Central memory CD4-positive, alpha-beta T cell (primary cell): ENCODE results near the gene CDSN.

Experiments used
- DNase-seq: peaks from one replicate; pipeline ENCODE4 v3.0.0; 2022

CDSN gene

DNA sequence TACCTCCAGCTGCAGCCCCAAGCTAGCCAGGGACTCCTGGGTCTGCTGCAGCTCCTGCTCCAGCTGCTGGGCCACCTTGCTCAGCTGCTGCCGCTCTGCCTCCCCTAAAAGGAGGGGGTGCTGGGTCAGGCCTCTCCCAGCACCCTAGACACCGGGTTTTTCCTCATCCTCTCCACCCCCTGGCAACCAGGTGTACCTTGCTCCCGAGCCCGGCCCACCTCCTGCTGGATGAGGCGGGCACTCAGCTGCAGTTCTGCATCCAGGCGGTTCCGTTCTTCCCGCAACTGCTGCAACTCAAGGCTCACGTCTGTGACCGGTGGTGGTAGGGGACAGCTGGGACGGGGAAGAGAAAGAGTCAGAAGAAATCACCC lies 24.7 kb upstream of the CDSN start:
- no peak for DNase-seq

GRCh38 chr6:31144296-31144969 lies 24.2 kb upstream of the CDSN start:
- DNase-seq: no peak

DNA sequence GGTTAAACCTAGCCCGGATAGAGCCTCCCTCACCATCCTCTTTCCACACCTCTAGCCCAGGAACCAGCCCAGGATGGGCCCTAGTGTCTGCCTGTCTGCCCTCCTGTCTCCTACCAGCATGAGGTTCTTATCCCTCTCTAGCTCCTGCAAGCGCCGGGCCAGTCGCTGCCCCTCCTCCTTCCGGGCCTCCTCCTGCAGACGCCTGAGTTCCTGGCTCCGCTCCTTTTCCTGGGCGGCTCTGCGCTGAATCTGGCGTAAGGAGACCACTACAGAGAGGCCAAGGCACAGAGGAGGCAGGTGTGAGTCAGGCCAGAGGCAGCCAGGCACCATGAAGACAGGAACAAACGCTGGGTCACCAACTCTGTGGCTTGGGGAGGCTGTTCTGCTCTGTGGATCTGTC lies 22.9 kb upstream of the CDSN start:
- no peak for DNase-seq

DNA sequence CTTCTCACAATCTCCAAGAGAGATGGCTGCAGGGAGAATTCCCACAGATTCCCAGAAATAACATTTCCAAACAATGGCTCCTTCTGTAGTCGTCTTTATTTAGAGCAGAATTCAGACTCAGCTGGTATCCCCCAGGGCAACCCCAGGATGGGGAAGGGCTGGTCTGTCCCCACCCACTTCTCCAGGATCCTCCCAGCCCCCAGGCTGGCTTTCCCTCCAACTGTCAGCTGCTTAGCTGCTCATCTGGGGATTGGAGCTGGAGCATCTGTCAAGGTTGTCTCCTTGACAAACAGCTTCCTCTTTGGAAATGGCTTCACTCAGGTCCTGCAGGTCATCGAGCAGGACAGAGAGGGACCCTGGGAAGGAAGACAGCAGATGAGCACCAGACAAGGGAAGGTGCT lies 22.1 kb upstream of the CDSN start:
- no peak for DNase-seq

DNA sequence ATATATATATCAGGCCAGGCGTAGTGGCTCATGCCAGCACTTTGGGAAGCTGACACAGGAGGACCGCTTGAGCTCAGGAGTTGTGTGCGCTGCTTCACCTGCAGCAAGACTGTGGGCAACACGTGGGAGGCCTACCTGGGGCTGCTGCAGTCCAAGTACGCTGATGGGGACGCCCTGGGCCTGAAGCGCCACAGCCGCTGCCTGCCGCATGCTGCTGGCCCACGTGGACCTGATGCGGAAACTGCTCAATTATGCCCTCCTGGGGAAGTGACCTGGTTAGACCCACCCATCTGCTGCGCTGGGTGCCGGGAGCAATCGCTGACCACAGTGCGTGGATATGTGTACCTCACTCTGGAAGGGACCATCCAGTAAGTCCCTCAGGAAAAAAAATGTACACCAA lies 20.4 kb upstream of the CDSN start:
- DNase-seq: no peak

GRCh38 chr6:31139599-31139998 lies 19.4 kb upstream of the CDSN start:
- no peak for DNase-seq

GRCh38 chr6:31138982-31139381 lies 18.7 kb upstream of the CDSN start, which contains the start of gene PSORS1C2:
PSORS1C2 (minus strand) TSS chr6:31139066; CDS start chr6:31139026, 40 bp downstream.
- no peak for DNase-seq

- no peak for DNase-seq
These were observed 15.5 kb upstream of the CDSN start for GRCh38 chr6:31135710-31136109.

- DNase-seq: no peak
These were observed 12.6 kb upstream of the CDSN start for GRCh38 chr6:31132806-31133205.

DNA sequence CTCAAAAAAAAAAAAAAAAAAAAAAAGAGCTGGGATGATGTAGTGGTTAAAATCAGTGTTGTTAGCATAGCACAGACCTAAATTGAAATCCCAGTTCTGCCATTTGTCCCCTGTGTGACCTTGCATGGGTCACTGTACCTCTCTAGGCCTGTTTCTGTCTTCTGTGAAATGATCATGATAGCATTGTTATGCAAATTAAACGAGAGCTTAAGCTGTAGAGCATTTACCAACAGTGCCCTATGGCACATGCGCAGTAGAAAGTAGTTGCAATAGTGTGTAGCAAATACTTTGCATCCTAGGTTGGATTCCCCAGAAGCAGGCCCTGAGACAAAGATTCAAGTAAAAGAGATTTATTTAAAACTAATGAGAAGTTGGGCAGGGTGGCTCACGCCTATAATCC lies 11.3 kb upstream of the CDSN start:
- DNase-seq: no peak

- no peak for DNase-seq
These were observed 10.5 kb upstream of the CDSN start for GRCh38 chr6:31130751-31131150.

GRCh38 chr6:31129130-31129529 lies 8.9 kb upstream of the CDSN start:
- no peak for DNase-seq

DNA sequence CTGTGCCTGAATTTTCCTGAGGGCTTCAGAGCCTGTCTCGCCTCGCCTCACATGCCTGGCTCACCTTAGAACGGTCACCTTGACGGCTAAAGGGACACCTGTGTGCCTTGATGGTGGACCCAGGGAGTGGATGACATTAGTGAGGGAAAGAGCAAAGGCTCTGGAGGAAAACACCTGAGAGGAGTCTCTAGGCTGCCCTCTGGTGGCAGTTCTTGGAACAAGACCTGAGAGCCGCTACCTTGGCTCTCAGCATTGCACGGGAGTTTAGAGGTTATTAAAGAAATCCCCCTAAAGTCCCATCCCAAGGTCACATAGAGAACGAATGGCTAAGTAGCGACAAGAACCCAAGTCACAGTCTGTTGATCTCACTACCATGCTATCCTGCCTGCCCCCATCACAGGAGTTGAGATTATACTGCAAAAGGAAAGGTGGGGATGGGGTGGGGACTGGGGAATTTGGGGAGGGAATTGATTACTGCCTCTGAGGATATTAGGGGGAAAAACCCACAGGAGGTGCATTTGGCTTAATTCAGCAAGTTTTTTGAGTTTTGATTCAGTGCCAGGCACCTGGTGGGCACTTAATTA lies 7.9 kb upstream of the CDSN start:
- DNase-seq: peak; percentile 53

DNA sequence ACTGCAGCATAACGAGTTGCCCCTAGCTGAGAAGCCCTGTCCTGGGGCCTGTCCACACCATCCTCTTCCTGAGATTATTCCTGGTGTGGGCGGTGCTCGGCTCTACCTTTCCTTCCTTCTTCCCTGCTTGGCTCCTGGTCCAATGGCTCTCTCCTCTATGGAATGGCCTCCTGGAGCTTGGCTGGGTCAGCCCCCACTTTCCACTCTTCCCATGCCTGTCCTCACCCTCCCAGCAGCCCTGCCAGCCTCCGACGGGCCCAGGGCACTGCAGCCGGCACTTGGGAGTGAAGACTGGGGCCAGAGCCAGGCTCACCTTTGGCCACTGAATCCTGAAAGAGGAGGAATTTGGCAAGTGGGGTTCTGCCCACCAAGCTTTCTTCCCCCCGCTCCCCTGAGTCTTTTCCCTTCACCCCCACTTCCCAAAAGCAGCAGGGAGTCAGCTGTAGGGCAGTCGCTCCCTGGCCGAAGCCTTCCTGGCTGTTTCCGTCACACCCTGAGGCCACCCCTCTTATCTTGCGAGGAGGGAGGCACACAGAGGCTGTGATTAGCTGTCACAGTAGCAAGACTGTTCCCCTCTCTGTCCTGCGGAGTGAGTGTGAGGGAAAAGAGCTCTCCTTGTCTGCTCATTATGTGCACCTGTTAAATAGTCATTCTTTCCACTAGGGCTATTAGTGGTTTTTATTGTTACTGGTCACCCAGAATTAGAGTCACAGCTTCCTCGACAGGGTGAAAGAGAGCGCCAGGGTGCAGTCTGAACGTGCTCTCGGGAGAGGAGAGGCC lies 6.3 kb upstream of the CDSN start:
- no peak for DNase-seq

DNA sequence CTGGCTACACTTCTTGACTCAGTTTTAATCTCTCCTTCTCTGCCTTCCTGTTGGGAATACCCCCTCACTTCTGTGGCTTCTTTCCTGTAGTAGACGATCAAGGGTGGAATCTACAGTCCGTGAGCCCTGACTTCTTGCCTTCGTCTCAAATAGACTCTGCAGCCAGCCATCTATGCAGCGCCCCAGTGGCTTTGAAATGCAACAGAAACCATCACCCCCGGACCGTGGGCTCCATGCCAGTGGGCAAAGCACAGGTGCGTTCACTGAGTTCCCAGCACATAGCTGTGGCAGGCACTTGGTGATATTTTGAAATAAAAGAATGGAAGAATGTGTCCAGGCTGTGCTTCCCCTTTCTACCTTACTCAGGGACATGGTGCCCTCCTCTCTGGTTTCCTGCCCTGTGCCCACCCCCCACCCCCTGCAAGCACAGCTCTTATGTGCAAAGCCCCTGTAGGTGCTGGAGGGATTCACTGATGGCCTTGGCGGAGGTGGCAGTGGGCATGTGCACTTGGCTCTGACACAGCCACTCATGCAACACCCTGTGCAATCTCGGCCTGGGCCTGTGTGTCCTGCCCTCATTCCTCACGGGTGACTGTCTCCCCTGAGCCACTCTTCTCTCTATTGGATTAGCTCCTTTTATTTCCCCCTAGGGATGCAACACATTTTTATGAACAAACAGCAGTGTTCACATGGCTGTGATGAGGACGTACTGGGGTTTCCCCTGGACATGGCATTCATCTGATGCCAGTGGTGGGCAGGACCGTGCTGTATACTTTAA lies 5.5 kb upstream of the CDSN start:
- DNase-seq: no peak

- DNase-seq: no peak
These were observed 4.9 kb upstream of the CDSN start for GRCh38 chr6:31125162-31125561.

DNA sequence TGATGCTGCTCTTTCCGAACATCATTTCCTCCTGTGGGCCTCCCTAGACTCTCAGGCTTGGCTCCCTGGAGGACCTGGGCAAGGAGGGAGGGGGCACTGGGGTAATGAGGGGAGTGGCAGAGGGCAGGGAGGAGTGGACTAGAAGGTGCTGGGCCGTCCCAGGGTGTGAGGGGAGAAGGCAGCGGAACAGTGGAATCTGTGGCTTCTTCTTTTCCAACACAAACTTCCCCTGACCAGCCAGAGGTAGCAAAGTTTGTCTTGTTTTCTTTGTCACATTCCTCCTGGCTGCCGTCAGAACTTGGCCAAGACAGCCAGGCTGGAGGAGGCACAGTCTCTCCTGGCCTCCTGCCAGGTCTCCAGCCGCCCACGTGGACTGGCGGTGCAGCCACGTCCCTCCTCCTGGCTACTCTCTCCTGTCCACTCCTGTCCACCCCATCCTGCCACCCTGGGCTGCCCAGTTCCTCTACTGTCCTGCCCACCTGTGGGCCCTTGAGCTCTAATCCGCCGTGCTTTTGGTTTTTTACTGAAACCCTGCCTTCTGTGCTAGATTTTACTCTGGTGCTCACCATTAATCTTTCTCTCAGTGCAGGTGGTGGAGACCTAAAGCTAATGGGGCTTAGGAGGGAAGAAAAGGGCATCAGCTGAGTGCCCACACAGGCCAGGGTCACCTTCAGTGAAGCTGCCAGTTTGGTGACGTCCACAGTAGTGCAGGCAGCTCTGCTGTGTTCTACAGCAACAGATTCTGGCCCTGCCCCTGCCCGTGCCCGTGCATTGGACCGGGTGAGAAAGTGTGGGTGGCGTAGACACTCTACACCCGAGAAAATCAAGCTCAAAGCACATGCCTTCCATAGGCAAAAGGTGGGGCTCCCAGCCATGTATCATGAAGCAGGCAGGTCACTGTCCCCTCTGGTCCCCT lies 2.8 kb upstream of the CDSN start:
- no peak for DNase-seq

DNA sequence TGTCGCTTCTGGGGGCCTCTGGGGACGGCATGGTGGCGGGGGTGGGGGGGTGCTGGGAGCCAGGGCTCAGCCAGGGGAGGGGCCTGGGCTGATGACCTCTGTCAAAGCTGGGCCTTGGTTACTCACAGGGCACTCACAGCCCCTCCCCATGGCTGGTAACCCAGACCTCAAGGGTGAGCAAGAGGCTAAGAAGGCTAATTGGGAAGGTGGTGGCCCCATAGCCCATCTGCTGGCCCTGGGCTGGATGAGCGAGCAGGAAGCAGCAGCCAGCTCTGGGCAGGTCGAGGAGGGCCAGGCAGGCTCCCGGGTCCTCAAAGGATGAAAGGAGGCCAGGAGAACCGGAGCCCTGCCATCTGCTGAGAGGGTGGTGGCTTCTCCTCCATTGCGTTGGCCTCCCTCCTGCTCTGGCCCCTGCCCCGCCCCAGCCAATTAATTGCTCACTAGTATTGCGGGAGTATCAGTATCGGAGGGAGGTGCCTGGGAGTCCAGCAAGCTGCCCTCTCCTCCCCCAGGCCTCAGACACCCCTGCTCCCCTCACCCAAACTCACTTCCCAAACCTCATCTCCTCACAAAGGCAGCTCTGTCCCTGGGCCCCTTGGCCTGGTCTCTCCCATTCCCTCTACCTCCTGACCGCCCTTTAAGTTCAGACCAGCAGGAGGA lies 1.0 kb upstream of the CDSN start:
- no peak for DNase-seq

- DNase-seq: no peak
These were observed 2.1 kb downstream of the CDSN start for GRCh38 chr6:31118178-31118577.

DNA sequence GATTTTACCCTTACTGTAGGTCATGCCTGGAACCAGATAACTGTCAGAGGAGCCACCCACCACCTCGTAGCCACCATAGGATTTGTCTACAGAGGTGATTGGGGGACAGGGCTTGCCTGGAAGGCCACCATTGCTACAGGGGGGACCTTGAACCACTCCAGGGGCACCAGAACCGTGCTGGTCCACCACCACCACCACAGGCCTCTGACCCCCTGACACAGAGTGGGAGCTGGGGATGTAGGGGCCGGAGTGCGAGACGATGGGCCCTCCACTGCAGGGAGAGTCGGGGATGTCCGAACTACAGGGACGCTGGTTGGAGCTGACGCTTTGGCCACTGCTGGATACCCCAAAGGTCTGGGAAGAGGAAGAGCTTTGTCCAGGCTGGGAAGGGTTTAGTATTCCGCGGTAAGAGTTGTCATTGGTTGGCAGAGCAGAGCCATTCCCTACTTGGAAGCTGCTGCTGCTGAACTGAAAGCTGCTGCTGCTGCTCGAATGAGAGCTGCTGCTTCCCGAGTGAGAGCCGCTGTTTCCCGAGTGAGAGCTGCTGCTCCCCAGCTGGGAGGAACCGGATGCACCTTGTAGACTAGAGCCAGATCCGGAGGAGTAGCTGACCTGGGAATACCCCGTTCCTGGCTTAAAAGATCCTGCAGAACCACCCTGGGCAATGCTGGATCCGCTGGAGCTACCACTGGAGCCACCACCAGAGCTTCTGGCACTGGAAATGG lies 3.4 kb downstream of the CDSN start:
- no peak for DNase-seq

DNA sequence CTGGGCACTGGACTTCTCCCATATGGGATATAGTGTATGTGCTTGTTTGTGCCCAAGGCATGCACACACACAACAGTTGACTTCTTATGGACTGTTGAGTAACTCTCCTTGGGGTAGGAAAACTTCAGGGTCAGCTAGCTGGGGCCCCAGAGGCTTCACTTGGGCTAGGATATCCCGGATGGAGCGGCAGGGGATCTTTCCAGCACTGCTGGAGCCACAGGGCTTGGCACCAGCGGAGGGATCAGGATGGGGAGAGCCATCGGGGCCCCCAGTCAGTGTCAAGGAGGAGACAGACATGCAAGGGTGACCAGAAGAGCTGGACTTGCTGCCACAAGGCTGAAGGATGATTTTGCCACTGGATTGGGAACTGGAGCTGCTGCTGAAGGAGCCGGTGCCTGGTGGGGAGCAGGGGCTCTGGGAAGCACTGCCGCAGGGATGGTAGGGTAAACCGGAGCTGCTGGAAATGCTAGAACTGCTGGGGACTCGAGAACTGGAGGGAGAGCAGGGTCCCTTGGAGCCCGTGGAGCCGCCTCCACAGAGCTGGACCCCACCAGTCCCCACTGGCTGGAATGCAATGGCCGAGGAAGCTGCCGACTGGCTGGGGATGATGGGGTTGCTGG lies 4.2 kb downstream of the CDSN start:
- DNase-seq: no peak
